Adrenal gland (tissue), 5 donors: ENCODE results near the gene PACSIN1.

Experiments
- CTCF ChIP-seq, 6 experiments: fragments of 450-650 bp in 4 of 6; fragments of 200-600 bp in 2 of 6; sonication (generic) in 1 of 6; IDR thresholded peaks; 1 replicate in 5 of 6; 2 replicates in 1 of 6; pipeline versions ENCODE4 v1.5.1 to v1.8.0; 2016 to 2021; ENCODE audit warnings: antibody characterized with exemption in 6 of 6, mild to moderate bottlenecking in 2 of 6, moderate library complexity in 1 of 6
- POLR2A ChIP-seq, 2 donors: fragments of 450-650 bp; IDR thresholded peaks; one replicate each; pipeline ENCODE4 v1.6.1; 2017; ENCODE audit warnings: antibody characterized with exemption in 2 of 2, mild to moderate bottlenecking in 2 of 2, moderate library complexity in 1 of 2
- donor health status: DM: no; HTN: no; CAD: no.

DNA sequence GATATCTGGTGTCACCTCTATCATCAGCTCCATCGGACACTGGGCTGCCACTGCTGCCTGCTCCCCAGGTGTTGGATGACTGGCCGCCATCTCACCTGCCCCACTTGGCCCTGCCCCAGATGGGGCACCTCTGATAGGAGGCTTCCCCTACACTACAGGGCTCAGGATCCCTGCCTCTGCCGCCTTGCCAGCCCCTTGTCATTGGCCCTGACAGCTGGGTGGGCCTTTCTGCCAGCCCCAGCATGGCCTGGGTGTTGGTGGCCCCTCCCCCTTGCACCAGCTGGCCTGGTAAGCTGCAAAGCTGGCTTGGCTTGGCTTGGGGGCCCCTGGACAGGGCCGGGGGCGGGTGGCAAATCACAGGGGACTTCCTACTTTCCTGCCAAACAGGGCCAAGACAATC, 10.6 kb downstream of the PACSIN1 start:
- TF ChIP-seq CTCF (IDR thresholded peaks at IDR 0.05) (no peak), POLR2A (IDR thresholded peaks at IDR 0.05) (no peak)
